HG03139 (cell line): ENCODE results near the gene C1orf35.

Experiments
- ATAC-seq: cut with Tn5 transposase; IDR thresholded peaks from one replicate; pipeline ENCODE4 v1.9.1; 2021; ENCODE audit not compliant: unreplicated experiment

C1orf35 gene

DNA sequence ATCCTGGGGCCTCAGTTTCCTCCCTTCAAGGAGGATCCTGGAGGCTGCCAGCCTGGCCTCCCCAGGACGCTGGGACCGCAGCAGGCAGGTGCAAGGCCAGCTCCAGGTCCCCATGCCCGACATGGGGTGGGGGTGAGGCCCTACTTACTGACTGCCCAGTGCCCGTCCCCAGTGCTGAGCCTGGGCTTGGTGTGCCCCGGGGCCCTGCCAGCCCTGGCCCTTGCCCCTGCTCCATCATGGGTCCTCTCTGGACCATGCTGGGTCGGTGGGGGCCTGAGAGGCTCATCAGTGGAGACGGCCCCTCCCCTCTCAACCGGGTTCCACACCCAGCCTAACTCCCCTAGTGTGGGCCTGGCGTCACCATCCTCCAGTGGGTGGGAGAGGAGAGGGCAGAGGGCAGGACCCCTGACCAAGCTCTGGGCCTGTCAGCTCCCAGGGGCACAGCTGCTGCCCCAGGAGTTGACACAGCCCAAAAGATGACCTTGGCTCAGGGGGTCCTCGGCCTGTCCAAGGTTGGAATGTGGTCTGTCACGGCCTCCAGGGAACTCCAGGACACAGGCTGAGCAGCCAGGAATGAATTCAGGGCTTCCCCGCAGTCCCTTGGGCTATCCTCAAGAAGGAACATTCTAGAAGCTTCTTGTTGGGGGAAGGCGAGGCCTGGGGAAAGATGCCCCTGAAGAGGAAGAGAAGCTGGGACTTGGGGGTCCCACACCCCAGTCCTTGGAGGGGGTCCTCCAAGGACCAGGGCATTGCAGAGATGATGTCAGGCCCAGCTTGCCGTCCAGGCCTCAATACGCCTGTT lies 38.2 kb downstream of the C1orf35 start:
- no peak for ATAC-seq

DNA sequence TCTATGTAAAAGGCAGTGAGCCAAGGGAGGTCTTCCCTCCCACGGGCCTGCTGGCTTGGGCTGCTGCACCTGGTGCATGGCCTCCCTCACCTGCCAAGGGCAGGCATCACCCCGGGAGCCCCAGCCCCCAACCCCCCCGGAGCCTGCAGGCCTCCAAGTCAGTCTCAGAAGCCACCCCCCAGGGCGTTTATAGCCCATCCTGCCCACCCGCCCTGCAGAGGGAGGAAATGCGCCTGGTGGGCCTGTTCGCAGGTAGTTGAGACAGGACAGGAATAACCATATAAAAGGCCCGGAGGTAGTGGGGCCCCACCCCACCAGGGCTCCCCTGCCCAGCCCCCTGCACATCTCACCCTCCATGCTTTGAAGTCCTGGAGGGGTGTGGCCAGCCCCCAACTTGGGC lies 38.8 kb downstream of the C1orf35 start:
- no peak for ATAC-seq

DNA sequence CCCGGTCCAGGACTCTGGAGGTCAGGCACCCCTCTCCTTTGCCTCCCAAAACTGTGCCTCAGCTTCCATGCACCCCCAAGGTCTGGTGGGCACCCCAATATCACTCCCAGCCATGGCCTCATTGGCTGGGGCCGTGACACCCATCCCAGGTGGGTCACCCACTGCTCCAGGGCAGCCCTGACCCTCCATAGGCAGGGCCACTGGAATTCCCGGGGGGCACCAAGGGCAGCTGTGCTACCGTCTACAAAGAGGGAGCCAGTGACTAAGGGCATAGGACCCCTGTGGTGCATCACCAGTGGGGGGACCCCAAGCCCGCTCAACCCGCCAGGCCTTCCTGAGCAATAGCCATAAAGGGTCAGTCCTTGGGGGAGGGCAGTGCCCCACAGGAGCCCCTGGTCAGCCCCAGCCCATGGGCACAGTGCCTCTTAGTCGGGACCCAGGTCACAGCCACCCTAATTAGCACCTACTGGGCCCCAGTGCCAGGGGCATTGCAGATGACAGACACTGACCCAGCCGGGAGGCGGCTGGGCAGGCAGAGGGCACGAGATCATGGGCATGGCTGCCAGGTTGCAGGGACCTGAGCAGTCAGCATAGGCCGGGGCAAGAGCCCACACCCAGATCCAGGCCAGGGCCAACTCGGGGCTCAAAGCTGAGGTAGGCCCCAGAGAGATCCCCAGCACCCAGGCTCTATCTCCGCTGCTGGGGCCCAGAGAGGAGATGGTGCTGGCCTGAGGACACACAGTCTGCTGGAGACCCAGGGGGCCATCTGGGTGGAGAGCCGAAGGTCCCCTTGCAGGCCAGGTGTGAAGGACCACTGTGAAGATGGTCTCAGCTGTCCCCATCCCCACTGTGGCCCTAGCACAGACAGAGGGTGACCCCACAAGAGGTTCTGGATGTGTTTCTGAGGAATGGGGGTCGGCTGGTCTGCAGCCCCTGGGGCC lies 39.6 kb downstream of the C1orf35 start:
- ATAC-seq: no peak

DNA sequence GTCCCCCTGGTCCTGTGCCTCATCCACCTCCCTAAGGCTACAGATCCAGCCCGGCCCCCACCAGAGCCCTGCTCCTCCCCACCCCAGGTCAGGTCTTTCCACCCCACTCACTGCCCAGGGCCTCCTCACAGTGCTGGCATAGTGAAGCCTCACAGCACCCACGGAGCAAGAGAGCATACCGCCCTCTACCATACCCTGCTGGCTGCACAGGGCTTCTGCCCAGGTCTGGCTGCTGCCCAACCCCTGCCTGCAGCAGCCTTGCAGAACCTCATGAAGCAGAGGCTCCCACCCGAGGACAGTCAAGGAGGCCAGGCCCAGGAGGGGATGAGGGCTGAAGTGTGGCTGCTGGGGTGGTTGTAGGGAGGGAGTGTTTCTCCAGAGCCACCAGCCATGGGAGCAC lies 40.3 kb downstream of the C1orf35 start:
- no peak for ATAC-seq

DNA sequence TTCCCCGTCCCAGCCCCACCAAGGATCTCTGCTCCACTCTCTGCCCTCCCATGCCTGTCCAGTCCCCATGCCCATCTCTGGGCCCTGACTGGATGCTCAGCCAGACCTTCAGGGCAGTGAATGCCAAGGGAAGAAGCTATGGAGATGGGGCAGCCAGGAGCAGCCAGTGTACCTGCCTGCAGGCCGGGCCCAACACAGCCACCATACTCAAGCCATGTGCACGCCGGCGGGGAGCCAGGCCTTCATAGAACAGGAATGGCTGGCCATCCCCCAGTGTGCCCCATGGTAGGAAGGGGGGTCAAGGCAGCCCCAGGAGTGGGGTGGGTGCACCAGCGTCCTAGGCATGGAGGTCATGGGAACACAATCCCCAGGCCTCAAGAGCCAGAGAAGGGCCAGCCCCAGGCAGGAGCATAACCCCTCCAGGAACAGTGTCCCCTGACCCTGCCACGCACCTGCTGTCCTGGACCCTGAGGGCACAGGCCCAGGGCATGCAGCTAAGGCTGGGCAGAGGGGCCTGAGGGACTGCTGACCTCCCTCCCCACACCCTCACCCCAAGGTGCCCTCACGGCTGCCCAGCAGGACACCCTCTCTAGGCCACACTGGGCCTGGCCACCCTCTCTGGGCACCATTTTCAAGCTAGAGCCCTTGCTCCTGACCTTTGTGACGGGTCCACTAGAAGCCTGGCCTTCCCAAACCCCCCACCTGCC lies 40.9 kb downstream of the C1orf35 start:
- ATAC-seq: no peak

DNA sequence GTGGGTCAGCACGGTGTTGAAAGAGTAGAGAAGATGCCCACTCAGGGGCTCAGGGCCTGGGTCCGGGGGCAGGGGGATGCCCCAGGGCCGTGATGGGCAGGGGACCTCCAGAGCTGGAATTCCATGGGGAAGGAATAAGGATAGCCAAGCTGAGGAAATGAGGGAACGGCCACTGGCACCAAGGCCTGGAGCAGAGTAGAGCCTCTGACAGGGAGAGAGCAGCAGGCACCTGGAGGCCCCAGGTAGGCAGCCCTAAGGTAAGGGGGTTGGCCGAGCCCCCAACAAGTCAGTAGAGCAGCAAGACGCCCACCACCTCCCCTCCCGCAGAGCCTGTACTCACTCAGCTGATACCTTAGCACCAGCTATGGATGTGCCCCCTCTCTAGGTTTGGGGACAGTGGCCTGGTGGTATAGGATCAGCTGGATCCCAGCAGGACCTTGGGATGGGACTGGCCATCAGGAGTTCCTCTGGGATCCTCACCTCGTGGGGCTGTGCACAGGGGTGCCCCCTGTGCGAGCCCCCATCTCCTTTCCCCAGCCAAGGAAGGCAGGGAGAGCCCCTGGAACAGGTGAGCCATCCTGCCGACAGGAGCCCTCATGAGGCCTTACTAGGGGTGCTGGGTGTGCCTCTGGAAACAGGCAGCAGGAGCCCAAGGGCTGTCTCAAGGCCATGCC lies 41.6 kb downstream of the C1orf35 start:
- ATAC-seq: no peak

DNA sequence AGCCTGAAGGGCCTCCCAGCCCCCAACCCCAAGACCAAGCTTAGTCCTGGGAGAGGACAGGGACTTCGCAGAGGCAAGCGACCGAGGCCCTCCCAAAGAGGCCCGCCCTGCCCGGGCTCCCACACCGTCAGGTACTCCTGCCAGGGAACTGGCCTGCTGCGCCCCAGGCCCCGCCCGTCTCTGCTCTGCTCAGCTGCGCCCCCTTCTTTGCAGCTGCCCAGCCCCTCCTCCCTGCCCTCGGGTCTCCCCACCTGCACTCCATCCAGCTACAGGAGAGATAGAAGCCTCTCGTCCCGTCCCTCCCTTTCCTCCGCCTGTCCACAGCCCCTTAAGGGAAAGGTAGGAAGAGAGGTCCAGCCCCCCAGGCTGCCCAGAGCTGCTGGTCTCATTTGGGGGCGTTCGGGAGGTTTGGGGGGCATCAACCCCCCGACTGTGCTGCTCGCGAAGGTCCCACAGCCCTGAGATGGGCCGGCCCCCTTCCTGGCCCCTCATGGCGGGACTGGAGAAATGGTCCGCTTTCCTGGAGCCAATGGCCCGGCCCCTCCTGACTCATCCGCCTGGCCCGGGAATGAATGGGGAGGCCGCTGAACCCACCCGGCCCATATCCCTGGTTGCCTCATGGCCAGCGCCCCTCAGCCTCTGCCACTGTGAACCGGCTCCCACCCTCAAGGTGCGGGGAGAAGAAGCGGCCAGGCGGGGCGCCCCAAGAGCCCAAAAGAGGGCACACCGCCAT lies 42.5 kb downstream of the C1orf35 start:
- ATAC-seq: no peak

DNA sequence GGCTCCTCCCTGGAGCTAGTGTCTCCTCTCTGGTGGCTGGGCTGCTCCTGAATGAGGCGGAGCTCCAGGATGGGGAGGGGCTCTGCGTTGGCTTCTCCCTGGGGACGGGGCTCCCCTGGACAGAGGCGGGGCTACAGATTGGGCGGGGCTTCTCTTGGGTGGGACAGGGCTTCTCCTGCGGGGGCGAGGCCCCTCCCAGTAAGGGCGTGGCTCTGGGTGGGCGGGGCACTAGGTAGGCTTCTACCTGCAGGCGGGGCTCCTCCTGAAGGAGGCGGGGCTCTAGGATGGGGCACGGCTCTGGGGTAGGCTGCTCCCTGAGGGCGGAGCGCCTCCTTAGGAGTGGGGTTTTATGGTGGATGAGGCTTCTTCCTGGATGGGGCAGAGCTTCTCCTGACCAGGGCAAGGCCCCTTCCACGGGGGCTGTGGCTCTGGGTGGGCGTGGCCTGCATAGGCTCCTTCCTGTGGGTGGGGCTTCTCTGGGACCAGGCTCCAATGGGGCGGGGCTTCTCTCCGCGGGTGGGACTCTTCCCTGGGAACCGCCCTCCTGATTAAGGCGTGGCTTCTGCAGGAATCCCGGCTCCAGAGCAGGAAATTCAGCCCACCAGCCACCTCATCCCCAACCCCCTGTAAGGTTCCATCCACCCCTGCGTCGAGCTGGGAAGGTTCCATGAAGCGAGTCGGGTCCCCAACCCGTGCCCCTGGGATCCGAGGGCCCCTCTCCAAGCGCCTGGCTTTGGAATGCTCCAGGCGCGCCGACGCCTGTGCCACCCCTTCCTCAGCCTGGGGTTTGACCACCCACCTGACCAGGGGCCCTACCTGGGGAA lies 43.3 kb downstream of the C1orf35 start:
- ATAC-seq: no peak

DNA sequence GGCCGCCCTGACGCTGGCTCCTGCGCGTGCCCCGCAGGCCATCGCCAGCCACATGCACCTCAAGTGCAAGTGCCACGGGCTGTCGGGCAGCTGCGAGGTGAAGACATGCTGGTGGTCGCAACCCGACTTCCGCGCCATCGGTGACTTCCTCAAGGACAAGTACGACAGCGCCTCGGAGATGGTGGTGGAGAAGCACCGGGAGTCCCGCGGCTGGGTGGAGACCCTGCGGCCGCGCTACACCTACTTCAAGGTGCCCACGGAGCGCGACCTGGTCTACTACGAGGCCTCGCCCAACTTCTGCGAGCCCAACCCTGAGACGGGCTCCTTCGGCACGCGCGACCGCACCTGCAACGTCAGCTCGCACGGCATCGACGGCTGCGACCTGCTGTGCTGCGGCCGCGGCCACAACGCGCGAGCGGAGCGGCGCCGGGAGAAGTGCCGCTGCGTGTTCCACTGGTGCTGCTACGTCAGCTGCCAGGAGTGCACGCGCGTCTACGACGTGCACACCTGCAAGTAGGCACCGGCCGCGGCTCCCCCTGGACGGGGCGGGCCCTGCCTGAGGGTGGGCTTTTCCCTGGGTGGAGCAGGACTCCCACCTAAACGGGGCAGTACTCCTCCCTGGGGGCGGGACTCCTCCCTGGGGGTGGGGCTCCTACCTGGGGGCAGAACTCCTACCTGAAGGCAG lies 44.0 kb downstream of the C1orf35 start:
- no peak for ATAC-seq

DNA sequence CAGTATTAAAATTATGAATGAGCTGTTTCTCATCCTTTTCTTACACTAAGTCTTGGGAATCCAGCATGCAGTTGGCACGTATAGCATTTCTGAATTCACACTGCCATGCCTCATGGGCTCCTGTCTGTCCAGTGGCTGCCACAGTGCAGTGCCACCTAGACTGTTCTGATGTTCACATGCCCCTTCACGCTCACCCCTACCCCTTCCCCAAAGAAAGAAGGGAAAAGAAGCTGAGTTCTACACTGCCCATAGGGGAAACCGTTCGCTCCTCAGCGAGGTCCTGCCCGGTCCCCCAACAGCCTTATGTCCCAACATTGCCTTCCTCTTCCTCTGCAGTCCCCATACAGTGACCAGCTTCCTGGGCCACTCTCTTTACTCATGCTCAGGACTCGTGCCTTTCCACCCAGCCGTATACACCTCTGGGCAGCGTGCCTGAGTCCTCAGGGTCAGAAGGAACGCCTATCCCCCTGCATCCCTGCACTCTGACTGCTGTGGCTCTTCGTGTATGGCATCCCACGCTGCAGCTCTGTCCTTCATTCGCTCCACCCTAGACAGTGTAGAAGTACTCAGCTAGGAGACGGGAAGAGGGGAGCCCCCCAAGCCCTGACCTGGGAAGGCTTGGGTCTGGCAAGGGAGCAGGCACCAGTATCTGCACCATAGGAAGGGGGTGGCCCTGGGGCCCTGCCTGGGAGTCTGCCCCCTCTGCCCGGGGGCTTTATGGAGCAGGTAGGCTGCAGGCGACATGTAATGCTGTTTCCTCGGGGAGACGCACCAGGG lies 44.8 kb downstream of the C1orf35 start:
- no peak for ATAC-seq
